ENCODE data around the gene SLC10A3.

The SLC10A3 gene

DNA sequence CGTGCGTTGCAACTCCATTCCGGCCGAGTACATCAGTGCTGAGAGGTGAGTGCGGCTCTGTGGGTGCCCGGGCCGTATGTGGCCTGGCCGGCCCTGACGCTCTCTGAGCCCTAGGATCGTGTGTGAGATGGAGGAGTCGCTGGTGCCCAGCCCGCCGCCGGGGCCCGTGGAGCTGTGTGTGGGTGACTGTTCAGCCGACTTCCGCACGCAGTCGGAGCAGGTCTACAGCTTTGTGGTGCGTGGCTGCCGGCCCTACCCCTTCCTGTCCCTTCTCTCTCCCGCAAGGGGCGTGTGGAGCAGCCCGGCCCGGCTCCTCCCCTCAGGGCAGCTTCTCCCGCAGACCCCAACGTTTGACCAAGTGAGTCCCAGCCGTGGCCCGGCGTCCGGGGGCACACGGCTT is 24.4 kb downstream of the SLC10A3 start:
- in situ Hi-C loops (cut with HindIII; ENCODE audit: low sequenced_read_pairs): no loop called here

DNA sequence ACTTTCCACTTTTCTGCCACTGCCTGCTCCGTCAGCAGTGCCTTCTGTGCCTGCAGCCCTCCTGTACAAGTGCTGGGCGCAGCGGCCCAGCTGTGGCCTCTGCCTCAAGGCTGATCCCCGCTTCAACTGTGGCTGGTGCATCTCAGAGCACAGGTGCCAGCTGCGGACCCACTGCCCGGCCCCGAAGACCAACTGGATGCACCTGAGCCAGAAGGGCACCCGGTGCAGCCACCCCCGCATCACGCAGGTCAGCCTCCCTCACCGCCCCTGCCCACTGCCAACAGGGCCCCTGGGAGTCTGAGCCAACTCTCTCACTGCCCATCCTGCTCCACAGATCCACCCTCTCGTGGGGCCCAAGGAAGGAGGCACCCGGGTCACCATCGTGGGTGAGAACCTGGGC is 24.8 kb downstream of the SLC10A3 start:
- in situ Hi-C loops (cut with HindIII; ENCODE audit: low sequenced_read_pairs): no loop called here

DNA sequence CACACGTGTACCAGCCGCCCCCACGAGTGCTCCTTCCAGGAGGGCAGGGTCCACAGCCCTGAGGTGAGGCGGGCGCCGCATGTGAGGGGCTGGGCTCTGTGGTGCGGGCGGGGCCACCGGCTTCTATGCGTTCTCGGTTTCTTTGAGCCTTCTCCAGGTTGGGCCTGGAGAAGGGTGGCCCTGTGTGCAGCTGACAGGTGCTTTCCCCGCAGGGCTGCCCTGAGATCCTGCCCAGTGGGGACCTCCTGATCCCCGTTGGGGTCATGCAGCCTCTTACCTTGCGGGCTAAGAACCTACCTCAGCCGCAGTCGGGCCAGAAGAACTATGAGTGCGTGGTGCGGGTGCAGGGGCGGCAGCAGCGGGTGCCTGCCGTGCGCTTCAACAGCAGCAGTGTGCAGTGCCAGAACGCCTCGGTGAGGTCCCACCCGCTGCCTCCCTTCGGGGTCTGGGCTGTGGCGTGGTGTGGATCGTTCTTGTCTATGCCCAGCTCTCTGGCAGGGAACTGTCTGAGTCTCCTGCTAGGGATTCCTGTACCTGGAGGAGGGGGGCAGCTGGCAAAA is 25.5 kb downstream of the SLC10A3 start:
- in situ Hi-C loops (cut with HindIII; ENCODE audit: low sequenced_read_pairs): no loop called here

DNA sequence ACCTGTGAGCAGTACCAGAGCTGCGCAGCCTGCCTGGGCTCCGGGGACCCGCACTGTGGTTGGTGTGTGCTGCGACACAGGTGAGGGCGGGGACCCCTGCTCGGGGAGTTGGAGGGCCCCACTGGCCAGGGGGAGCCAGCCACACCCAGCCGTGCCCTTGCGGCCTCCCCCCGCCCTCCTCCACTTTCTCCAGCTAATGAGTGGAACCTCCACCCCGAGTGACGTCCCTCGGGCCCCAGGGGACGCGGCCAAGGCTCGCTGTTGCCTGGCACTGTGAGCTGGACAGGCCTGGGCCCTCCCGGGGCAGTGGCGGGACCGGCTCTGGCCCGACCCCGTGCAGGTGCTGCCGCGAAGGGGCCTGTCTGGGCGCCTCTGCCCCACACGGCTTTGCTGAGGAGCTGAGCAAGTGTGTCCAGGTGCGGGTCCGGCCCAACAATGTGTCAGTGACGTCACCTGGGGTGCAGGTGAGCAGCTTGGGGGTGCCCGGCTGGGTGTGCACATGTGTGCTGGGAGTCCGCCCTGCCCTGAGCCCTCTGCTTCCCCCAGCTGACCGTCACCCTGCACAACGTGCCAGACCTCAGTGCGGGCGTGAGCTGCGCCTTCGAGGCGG is 26.7 kb downstream of the SLC10A3 start:
- in situ Hi-C loops (cut with HindIII; ENCODE audit: low sequenced_read_pairs): no loop called here

DNA sequence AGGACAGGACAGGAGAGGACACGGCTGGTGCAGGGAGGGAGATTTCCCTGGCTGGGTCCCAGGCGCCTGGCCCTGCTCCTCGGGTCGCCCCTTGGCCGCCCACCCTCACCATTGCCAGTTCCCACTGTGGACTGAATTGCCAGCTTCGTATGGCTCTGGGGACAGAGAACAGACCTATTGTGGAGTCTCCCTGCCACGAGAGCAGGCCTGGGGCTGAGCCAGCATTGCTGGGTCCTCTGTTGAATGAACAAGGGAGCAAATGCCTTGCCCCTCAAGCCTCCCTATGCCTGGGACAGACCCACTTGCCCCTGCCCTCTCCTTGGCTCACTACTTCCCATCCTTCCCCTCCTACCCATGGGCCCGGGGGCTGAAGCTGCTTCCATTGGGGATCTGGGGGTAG is 28.0 kb downstream of the SLC10A3 start:
- in situ Hi-C loops (cut with HindIII; ENCODE audit: low sequenced_read_pairs): no loop called here

DNA sequence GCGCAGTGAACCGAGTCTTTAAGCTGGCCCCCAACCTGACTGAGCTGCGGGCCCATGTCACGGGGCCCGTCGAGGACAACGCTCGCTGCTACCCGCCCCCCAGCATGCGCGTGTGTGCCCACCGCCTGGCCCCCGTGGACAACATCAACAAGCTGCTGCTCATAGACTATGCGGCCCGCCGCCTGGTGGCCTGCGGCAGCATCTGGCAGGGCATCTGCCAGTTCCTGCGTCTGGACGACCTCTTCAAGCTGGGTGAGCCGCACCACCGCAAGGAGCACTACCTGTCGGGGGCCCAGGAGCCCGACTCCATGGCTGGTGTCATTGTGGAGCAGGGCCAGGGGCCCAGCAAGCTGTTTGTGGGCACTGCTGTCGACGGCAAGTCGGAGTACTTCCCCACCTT is 30.1 kb downstream of the SLC10A3 start:
- in situ Hi-C loops (cut with HindIII; ENCODE audit: low sequenced_read_pairs): no loop called here

DNA sequence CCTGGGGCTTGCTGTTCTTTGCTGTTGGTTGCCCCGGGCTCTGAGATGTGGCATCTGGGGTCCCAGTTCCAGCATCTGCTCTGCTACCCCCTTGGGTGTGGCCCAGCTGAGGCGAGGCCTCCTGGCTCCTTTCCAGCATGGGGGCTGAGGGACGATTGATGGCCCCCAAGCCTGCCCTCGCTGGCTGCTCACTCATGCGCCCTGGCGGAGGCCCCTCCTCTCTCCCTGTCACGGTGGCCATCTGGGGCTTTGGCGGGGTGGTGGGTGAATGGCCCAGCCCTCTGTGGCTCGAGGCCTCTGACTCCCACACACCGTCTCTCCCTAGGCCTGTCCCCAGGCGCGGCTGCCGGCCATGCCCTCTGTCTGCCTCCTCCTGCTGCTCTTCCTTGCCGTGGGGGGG is 30.6 kb downstream of the SLC10A3 start:
- in situ Hi-C loops (cut with HindIII; ENCODE audit: low sequenced_read_pairs): no loop called here

DNA sequence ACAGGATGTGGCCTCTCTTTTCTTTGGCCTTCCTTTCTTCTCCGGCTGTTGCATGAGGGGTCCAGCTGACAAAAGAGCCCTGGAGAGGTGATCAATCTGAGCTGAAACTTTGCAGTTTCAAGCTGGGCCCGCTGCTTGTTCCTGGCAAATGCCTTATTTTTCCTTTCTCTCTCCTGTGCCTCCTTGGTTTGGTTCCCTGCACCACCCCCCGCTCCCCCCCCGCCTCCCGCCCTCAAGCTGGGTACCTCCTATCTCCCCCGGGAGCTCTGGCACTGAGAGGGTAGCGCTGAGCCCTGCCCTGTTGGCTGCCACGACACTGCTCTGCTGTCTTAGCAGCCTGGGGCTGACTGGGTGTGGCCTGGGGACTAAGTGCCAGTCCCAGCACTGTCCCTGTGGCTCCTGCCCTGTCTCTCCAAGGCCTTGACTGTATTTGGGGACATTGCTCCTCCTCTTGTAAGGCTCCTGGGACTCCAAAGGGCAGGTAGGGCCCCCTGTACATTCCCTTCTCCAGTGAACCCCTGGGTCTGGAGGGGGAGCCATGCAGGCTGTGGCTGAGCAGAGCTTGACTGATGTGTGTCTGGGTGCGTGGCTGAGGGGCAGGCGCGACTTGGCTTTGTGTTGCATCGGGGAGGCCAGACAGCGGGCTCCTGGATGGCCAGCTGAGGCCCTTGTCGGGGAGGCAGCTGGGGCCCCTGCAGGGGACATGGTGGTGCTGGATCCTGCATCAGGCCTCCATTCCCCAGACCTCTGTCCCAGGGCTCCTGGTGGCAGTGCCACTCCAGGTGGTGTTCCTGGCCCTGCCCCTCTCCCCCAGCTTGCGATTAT is 31.3 kb downstream of the SLC10A3 start:
- in situ Hi-C loops (cut with HindIII; ENCODE audit: low sequenced_read_pairs): no loop called here

DNA sequence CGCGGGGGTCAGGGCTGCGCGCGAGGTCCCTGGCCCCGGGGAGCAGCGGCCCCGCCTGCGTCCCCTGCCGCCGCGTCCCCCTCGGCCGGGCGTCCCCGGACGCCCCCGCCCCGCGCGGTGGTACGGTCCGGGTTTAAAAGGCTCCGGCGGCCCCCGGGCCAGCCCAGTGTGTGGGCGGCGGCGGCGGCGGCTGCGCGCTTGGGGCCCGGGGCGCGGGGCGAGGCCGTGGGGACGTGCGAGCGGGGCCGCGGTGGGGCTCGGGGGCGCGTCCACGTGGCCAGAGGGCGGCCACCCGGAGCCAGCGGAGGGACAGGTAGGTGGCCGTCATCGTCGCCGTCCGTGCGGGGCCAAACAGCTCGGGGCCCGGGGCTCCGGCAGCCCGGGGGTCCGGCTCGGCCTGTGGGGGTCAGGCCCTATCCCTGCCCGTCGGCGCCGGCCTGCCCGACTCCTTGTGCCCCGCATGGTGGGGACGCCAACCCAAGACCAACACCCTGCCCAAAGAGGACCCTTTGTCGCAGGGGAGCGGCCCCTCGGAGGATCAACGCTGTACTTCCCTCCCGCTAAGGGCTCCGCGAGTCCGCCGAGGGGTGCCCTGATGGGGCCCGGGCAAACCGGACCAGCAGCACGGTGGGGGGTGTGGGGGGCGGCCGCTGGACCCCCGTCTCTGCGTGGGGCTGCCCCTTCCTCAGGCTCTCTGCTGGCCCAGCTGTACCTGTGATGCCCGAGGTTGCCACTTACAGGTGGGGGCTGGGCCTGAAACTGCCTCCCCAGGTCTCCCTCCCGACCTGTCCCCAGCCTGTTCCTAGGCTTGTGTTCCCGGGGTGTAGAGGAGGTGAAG is 32.1 kb downstream of the SLC10A3 start, which contains the start of gene PLXNA3:
Gene PLXNA3, plus strand, starts transcription at position 166 of the 838 bp plus-strand sequence. CDS start 1,903 bp downstream, outside the sequence.
- in situ Hi-C loops (cut with HindIII; ENCODE audit: low sequenced_read_pairs): no loop called here

DNA sequence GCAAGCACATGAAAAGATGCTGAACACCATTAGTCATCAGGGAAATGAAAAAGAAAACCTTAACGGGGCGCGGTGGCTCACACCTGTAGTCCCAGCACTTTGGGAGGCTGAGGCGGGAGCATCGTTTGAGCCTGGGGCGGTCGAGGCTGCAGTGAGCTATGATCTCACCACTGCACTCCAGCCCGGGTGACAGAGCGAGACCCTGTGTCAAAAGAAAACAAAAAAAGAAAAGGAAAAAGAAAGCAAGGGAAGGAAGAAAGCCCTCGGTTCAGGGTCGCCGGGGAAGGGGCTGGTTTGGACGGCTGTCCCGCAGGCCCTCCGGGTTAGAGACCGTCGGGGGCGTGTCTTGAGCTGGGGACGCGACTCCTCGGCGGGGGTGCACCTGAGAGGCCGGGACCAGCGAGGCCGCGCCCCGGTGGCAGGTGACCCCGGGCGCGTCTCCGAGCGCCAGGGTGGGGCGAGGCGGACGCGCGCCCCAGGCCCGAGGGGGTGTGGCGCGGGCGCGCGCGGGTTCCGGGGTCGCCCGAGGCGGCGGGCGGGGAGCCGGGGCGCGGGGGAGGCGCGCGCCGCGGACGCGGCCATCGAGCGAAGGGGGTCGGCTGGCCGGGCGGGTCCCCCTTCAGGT is 32.8 kb downstream of the SLC10A3 start:
- in situ Hi-C loops (cut with HindIII; ENCODE audit: low sequenced_read_pairs): no loop called here

DNA sequence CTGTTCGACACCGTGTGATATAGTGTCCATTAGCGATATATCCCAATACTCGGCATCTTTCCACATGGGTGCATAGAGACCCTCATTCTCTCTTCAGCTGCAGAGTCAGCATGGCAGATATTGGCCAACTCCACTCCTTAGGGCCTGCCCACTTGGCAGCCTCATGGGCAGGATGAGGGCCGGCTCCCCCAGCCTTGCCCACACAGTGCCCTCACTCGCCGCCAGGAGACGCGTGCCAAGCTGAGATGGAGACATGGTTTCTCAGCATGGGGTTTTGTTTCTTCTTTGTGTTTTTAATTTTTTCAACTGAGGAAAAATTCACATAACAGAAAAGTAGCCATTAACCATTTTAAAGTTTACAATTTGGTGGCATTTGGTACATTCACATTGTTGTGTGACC is 37.6 kb downstream of the SLC10A3 start:
- in situ Hi-C loops (cut with HindIII; ENCODE audit: low sequenced_read_pairs): no loop called here

DNA sequence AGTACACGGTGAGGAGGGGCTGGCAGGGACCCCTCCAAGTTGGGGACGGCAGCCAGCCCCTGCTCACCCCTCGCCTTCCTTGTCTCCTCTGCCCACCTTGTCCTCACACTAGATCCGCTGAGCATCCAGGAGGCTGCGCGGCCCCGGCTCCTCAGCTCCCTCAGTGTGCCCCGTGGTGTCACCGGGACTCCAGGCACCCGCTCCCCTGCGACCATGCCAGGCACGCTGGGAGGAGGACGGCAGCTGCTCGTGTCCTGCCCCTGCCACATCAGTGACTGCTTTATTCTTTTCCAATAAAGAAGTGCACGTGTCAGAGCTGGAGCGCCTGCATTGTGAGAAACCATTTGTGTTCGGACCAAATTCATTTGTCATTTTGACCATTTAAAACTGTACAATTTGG is 40.1 kb downstream of the SLC10A3 start:
- in situ Hi-C loops (cut with HindIII; ENCODE audit: low sequenced_read_pairs): no loop called here

DNA sequence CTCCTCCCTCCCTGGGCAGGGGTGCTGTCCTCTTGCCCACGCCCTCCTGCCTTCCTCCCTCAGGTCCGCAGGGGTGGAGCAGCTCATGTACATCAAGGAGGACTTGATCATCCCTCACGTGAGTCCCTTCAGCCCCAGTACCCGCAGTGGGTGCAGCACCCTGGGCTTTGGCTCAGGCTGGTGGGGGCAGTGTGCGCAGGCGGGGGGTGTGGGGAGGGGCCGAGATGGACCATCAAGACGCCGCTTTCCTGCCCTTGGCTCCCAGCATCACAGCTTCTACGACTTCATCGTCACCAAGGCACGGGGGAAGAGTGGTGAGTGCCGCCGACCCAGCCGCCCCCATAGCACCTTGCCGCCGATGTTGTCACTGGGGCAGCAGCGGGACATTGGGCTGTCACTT is 40.8 kb downstream of the SLC10A3 start:
- in situ Hi-C loops (cut with HindIII; ENCODE audit: low sequenced_read_pairs): no loop called here

DNA sequence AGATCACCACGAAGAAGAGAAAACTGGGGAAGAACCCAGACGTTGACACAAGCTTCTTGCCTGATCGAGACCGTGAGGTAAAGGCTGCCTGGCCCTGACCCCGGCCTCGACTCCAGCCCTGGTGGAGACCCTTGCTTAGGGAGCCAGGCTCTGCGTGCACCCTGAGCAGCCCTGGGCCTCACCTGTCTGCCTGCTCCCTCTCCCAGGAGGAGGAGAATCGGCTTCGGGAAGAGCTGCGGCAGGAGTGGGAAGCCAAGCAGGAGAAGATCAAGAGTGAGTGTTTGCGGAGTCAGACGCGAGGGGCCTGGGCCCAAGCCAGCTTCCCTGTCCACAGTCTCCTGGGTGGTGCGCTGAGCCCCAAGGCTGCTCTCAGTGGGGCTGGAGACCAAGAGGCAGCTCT is 41.9 kb downstream of the SLC10A3 start:
- in situ Hi-C loops (cut with HindIII; ENCODE audit: low sequenced_read_pairs): no loop called here

DNA sequence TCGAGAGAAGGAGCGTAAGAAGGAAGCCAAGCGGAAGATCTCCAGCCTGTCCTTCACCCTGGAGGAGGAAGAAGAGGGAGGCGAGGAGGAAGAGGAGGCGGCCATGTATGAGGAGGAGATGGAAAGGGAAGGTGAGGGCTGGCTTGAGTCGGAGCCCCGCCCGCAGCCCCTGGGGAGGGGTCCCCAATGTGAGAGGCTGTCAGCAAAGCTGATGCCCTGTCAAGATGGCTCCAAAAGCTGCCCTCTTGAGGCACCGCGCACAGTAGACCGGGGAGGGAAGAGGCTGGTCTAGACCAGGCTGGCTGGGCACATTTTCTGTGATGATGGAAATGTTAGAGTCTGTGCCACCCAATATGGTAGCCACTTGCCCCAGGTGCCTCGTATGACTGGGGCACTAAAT is 44.0 kb downstream of the SLC10A3 start:
- in situ Hi-C loops (cut with HindIII; ENCODE audit: low sequenced_read_pairs): no loop called here

DNA sequence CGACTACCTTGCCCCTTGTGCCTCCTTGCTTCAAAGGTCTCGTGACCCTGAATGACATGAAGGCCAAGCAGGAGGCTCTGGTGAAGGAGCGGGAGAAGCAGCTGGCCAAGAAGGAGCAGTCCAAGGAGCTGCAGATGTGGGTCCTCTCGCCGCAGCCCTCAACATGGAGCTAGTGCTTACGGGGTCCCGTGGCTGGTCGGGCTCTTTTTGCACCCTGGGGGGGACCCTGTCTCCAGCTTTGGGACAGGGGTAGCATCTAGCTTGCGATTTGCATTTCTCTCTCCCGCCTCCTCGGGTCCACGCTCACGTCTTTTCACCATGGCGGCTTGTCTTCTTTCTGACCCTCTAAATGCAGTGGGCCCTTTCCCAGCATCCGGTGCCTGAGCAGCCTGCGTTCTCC is 44.7 kb downstream of the SLC10A3 start:
- in situ Hi-C loops (cut with HindIII; ENCODE audit: low sequenced_read_pairs): no loop called here

DNA sequence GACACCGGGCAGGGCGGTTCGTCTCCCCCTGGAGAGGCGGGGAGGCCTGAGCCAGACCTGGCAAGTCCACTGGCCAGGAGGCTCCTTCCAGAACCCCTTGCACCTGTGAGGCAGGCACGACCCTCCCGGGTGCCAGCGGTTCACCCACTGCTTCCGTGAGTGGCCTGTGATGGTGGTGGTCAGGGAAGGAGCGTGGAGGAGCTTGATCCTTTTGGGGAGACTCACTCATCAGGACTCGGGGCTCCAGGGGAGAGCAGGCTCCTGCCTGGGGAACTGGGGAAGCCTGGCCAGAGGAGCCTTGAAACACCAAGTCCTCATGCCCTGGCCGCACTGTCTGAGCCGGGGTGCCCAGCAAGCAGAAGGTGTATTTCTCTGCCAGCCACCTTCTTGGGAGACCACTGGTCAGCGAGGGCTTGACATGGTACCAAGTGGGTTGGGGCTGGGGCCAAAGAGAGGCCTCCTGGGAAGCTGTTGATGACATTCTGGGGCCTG is 45.6 kb downstream of the SLC10A3 start:
- in situ Hi-C loops (cut with HindIII; ENCODE audit: low sequenced_read_pairs): no loop called here

DNA sequence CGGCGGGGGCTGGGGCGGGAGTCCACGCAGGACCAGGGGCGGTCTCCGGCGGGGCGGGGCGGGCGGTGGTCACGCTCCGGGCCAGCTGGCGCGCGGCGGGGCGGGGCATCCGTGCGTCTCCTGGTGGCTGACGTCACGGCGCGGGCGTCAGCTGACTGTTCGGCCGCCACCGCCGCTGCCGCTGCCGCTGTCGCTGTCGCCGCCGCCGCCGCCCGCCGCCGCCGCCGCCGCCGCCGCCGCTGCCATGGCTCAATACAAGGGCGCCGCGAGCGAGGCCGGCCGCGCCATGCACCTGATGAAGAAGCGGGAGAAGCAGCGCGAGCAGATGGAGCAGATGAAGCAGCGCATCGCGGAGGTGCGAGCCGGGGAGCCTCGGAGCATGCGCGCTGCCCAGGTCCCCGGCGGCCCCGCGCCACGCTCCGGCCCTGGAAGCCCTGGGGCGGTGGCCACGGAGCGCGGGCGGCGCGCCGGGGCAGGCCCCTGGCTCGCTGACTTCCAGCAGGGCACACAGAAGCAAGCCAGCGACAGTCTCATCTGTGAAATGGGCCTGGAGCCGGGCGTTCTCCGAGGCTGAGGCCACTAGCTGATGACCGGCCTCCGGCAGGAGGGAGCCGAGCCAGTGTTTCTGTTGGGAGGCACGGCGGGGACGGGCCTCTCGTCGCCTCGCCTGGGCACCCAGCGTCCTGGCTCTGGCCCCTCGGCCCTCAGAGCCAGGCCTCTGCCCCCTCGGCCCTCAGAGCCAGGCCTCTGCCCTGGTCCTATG is 46.3 kb downstream of the SLC10A3 start, which contains the start of gene FAM50A:
Gene FAM50A, plus strand, starts transcription at position 150 of the 763 bp plus-strand sequence. Its CDS starts 95 bp downstream, at position 245.
- in situ Hi-C loops (cut with HindIII; ENCODE audit: low sequenced_read_pairs): no loop called here

DNA sequence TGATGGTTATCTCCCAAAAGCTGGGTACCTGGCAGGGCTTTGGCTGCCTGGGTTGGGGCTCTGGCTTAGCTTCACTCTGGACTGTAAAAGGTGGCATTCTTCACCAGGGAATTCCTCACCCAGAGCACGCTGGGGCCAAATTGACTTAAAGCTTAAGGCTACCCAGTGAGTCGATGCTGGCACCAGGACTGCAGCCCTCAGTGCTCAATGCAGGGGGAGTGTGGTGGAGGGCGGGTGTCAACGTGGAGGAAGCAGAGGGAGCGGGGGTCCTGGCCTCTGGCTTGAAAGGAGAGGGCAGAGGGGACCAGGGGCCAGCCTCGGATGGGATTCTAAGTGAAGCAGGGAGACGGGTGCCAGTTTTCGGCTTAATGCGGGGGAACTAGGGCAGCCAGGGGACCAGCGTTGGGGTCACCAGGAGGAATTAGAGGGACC is 46.9 kb downstream of the SLC10A3 start:
- in situ Hi-C loops (cut with HindIII; ENCODE audit: low sequenced_read_pairs): no loop called here
